Measurements from ENCODE around the gene VPS33B. TPM values are rescaled to one million over a fixed set of nuclear protein-coding genes. Genes with fewer than 3 reads are reported as not detected.

The VPS33B gene
- total and polyA plus RNA-seq, 4 experiments from 2014 or later, result 4.7 to 27.8 (median 19.1) TPM

DNA sequence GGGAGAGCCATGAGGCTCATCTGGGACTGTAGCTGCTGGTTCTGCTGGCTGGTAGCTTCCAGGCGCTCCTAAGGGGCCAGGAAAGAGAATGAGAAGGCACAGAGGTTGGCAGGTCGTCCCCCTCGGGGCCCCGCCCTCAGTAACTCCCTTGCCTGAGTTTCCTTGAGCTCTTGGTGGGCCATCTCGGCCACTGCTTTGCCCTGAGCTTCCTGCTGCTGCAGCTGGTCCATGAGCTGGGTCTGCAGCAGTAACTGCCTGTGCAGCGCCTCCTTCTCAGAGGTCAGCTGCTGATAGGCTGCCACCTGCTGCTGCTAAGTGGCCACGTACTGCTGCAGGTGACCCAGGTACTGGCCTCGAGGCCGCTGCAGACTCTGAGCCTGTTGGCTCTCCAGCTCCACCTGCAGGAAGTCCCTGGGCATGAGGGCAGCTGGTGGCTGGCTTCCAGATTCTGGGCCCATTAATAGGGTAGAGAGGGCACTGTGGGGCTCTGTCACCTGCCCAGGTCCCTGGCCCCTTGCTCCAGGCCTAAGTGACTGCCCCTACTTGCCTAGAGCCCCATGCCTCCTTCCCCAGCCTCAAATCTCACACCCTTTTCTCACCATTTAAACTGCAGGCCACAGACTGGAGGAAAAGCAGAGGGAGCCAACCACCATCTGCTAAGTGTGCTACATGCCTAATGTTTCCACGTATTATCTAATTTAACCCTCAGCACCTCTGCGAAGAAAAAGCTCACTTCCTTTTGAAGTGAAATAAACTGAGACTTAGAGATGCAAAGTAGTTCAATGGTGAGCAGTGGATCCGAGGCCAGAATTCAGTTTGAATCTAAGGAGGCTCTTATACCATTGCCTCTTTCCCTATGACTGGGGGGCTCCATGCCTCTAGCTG, 10.8 kb upstream of the VPS33B start:
- Histone ChIP-seq H3K27me3 (ENCODE audit: insufficient read depth, low read length) (no peaks in the 10 kb centered on the region), H3K27ac (ENCODE audit: low read depth, low read length) (no peak overlapping the region), H3K4me1 (ENCODE audit: insufficient read depth, low read length) (no peaks in the 10 kb centered on the region), H3K36me3 (ENCODE audit: insufficient read depth, low read length) (no peaks in the 10 kb centered on the region), H3K9me3 (ENCODE audit: control insufficient read depth in 1 of 2, low read length in 2 of 2) (no peaks in the 10 kb centered on the region), H3K4me3 (ENCODE audit: low read length in 2 of 2) (no peak overlapping the region)
- ChIA-PET POLR2A (ENCODE audit: partially characterized antibody) (interaction anchor here (1.2 to 1.4 kb wide), 2 partner anchors 11 to 77 kb away, joined by 5 to 6 read pairs; no protein-coding TSS in a partner anchor), CTCF (ENCODE audit: partially characterized antibody) (interaction anchor here (0.6 to 2.6 kb wide), 20 partner anchors 9 to 1771 kb away, joined by 3 to 35 read pairs (median 5); partner anchors contain the start of genes HDDC3, RCCD1, UNC45A and VPS33B)
- no peaks in the 10 kb centered on the region for H3K36me3 Mint-ChIP-seq
- DNase-seq, result peak; percentile 40 to 54 (median 46)
- peaks cover 1 to 13% (median 5%) of the 10 kb centered on the region in 4 donors for H3K4me1 Mint-ChIP-seq
- H3K4me3 Mint-ChIP-seq, result no peak overlapping the region
- H3K27ac Mint-ChIP-seq, result peak overlapping the region in 3 of 7 donors; percentile 49 to 59 (median 50)
- intact Hi-C loops (cut with micrococcal nuclease), result loop anchor here (2.0 kb wide), 1 partner anchor 76 kb away; no protein-coding TSS in a partner anchor
- H3K27me3 Mint-ChIP-seq, result no peaks in the 10 kb centered on the region
- no peaks in the 10 kb centered on the region for H3K9me3 Mint-ChIP-seq

GRCh38 chr15:91031796-91032195, 9.4 kb upstream of the VPS33B start:
- POLR2A ChIA-PET (ENCODE audit: partially characterized antibody), result no interaction called here
- H3K4me3 Mint-ChIP-seq, result no peak overlapping the region

DNA sequence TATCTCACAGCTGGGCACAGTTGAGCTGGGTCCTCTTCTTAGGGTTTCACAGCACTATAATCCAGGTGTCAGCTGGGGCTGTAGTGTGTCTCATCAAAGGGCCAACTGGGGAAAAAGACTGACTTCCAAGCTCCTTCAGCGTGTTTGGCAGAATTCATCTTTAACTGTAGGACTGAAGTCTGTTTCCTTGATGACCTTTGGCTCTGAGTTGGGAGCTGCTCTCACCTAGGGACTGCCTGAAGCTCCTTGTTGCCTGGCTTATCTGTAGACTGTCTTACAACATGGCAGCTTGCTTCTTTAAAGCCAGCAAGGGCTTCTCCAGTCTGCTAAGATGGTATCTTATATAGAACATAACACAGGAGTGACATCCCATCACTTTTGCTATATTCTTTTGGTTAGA, 5.3 kb upstream of the VPS33B start:
- Mint-ChIP-seq H3K9me3 (no peaks in the 10 kb centered on the region), H3K36me3 (no peaks in the 10 kb centered on the region), H3K27me3 (no peaks in the 10 kb centered on the region), H3K4me1 (peaks cover 5 to 10% (median 7%) of the 10 kb centered on the region in 4 donors), H3K4me3 (no peak overlapping the region), H3K27ac (no peak overlapping the region)
- CTCF ChIA-PET (ENCODE audit: partially characterized antibody), result interaction anchor here (1.4 kb wide), 1 partner anchor 22 kb away, joined by 3 read pairs; no protein-coding TSS in a partner anchor
- H3K9me3 ChIP-seq (ENCODE audit: control insufficient read depth in 1 of 2, low read length in 2 of 2), result no peaks in the 10 kb centered on the region
- no peak overlapping the region for H3K4me3 ChIP-seq (ENCODE audit: low read length in 2 of 2)
- POLR2A ChIA-PET (ENCODE audit: partially characterized antibody), result no interaction called here
- H3K4me1 ChIP-seq (ENCODE audit: insufficient read depth, low read length), result peaks cover 9% of the 10 kb centered on the region
- H3K36me3 ChIP-seq (ENCODE audit: insufficient read depth, low read length), result no peaks in the 10 kb centered on the region
- no peak overlapping the region for H3K27ac ChIP-seq (ENCODE audit: low read depth, low read length)
- H3K27me3 ChIP-seq (ENCODE audit: insufficient read depth, low read length), result no peaks in the 10 kb centered on the region
- intact Hi-C loops (cut with micrococcal nuclease), result no loop called here
- DNase-seq, result no peak

More at GRCh38 chr15:91031796-91032195, 9.4 kb upstream of the VPS33B start:
- H3K9me3 ChIP-seq (ENCODE audit: control insufficient read depth in 1 of 2, low read length in 2 of 2), result no peaks in the 10 kb centered on the region
- intact Hi-C loops (cut with micrococcal nuclease), result loop anchor here (2.0 kb wide), 1 partner anchor 75 kb away; no protein-coding TSS in a partner anchor
- DNase-seq, result no peak
- Mint-ChIP-seq H3K9me3 (no peaks in the 10 kb centered on the region), H3K36me3 (no peaks in the 10 kb centered on the region), H3K27ac (no peak overlapping the region), H3K27me3 (no peaks in the 10 kb centered on the region), H3K4me1 (peaks cover 1 to 13% (median 5%) of the 10 kb centered on the region in 4 donors)
- no peaks in the 10 kb centered on the region for H3K36me3 ChIP-seq (ENCODE audit: insufficient read depth, low read length)
- no peak overlapping the region for H3K27ac ChIP-seq (ENCODE audit: low read depth, low read length)
- H3K4me1 ChIP-seq (ENCODE audit: insufficient read depth, low read length), result no peaks in the 10 kb centered on the region
- H3K27me3 ChIP-seq (ENCODE audit: insufficient read depth, low read length), result no peaks in the 10 kb centered on the region
- CTCF ChIA-PET (ENCODE audit: partially characterized antibody), result interaction anchor here (2.3 kb wide), 1 partner anchor 12 kb away, joined by 7 read pairs; no protein-coding TSS in a partner anchor
- H3K4me3 ChIP-seq (ENCODE audit: low read length in 2 of 2), result no peak overlapping the region

- H3K27ac ChIP-seq (ENCODE audit: low read depth, low read length), result no peak overlapping the region
- H3K27me3 ChIP-seq (ENCODE audit: insufficient read depth, low read length), result no peaks in the 10 kb centered on the region
- CTCF ChIA-PET (ENCODE audit: partially characterized antibody), result interaction anchor here (1.3 to 4.0 kb wide), 4 partner anchors 9 to 91 kb away, joined by 3 to 26 read pairs (median 7); partner anchors contain the start of genes HDDC3 and UNC45A
- Mint-ChIP-seq H3K4me1 (peaks cover 21 to 44% (median 32%) of the 10 kb centered on the region in 4 donors), H3K27me3 (no peaks in the 10 kb centered on the region), H3K36me3 (peaks cover 0 to 5% of the 10 kb centered on the region in 2 donors), H3K4me3 (peak overlapping the region in 4 of 8 donors; percentile 15 to 99 (median 44)), H3K9me3 (no peaks in the 10 kb centered on the region), H3K27ac (peak overlapping the region in 4 of 7 donors; percentile 17 to 61 (median 21))
- H3K4me3 ChIP-seq (ENCODE audit: low read length in 2 of 2), result no peak overlapping the region
- H3K9me3 ChIP-seq (ENCODE audit: control insufficient read depth in 1 of 2, low read length in 2 of 2), result no peaks in the 10 kb centered on the region
- POLR2A ChIA-PET (ENCODE audit: partially characterized antibody), result no interaction called here
- intact Hi-C loops (cut with micrococcal nuclease), result loop anchor here (2.0 kb wide), 2 partner anchors 69 to 89 kb away; partner anchors contain the start of genes RCCD1 and UNC45A
- peaks cover 23% of the 10 kb centered on the region for H3K4me1 ChIP-seq (ENCODE audit: insufficient read depth, low read length)
- no peaks in the 10 kb centered on the region for H3K36me3 ChIP-seq (ENCODE audit: insufficient read depth, low read length)
- no peak for DNase-seq
Observed at GRCh38 chr15:91023720-91024119, 1.3 kb upstream of the VPS33B start.

DNA sequence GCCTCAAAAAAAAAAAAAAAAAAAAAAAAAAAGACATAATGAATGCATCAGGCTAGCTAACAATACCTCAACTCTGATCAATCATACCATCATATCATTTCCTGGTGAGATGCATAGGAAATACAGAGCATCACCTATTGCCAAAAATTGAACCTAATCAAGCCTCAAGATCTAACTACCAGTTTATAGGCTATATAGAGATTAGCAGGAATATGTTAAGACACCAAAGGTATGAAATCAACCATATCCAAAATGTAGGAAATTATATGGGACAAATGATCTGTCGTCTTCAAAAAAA, 387 bp upstream of the VPS33B start:
- Histone ChIP-seq H3K9me3 (ENCODE audit: control insufficient read depth in 1 of 2, low read length in 2 of 2) (no peaks in the 10 kb centered on the region), H3K4me1 (ENCODE audit: insufficient read depth, low read length) (peaks cover 31% of the 10 kb centered on the region), H3K27me3 (ENCODE audit: insufficient read depth, low read length) (no peaks in the 10 kb centered on the region), H3K27ac (ENCODE audit: low read depth, low read length) (peak overlapping the region; percentile 83), H3K4me3 (ENCODE audit: low read length in 2 of 2) (peak overlapping the region; percentile 80 to 82), H3K36me3 (ENCODE audit: insufficient read depth, low read length) (peaks cover 1% of the 10 kb centered on the region)
- ChIA-PET POLR2A (ENCODE audit: partially characterized antibody) (interaction anchor here (0.7 to 1.7 kb wide), 8 partner anchors 10 to 1688 kb away, joined by 3 to 5 read pairs (median 4); partner anchors contain the start of genes HDDC3, MAN2A2, POLG and RCCD1), CTCF (ENCODE audit: partially characterized antibody) (interaction anchor here (1.0 to 4.0 kb wide), 7 partner anchors 11 to 121 kb away, joined by 3 to 26 read pairs (median 9); partner anchors contain the start of genes HDDC3 and UNC45A)
- Mint-ChIP-seq H3K4me1 (peaks cover 29 to 53% (median 40%) of the 10 kb centered on the region in 4 donors), H3K27ac (peak overlapping the region; percentile 88 to 98 (median 97)), H3K4me3 (peak overlapping the region; percentile 96 to 99 (median 98)), H3K9me3 (no peaks in the 10 kb centered on the region), H3K27me3 (no peaks in the 10 kb centered on the region), H3K36me3 (peaks cover 3 to 13% of the 10 kb centered on the region in 2 donors)
- DNase-seq, result no peak
- intact Hi-C loops (cut with micrococcal nuclease), result loop anchor here (1.0 to 2.0 kb wide), 3 partner anchors 28 to 88 kb away; partner anchors contain the start of genes PRC1, RCCD1 and UNC45A

DNA sequence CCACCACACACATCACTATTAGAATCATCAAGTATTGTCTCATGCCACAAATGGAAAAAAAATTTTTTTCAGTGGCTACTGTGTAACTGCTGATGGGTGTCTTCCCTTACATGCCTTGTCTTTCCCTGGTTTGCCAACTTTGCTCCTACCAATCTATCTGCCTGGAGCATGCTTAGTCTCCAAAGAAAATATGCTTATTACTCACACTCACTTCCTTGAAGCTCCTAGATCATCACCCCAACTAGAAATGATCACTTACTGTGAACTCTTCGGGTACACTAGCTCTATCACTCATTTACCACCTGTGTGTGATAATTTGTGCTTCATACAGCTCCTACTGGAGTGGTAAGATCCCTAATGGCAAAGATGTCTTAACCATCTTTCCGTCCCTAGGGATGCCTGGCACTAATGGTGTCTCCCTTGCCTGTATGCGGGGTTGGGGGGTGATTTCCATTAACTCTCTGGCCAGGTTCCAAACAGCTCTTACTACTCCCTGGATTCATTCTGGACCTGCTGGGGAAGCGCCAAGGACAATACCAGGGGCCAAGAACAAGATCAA, 799 bp downstream of the VPS33B start:
- intact Hi-C loops (cut with micrococcal nuclease), result loop anchor here (1.0 to 2.0 kb wide), 3 partner anchors 27 to 87 kb away; partner anchors contain the start of genes PRC1, RCCD1 and UNC45A
- peak in 2 of 5 donors; percentile 3 to 6 for DNase-seq
- Mint-ChIP-seq H3K4me1 (peaks cover 31 to 57% (median 42%) of the 10 kb centered on the region in 4 donors), H3K4me3 (peak overlapping the region; percentile 96 to 99 (median 98)), H3K27ac (peak overlapping the region; percentile 88 to 98 (median 97)), H3K27me3 (no peaks in the 10 kb centered on the region), H3K9me3 (no peaks in the 10 kb centered on the region), H3K36me3 (peaks cover 9 to 22% of the 10 kb centered on the region in 2 donors)
- Histone ChIP-seq H3K27me3 (ENCODE audit: insufficient read depth, low read length) (no peaks in the 10 kb centered on the region), H3K4me1 (ENCODE audit: insufficient read depth, low read length) (peaks cover 34% of the 10 kb centered on the region), H3K4me3 (ENCODE audit: low read length in 2 of 2) (peak overlapping the region; percentile 80 to 82), H3K9me3 (ENCODE audit: control insufficient read depth in 1 of 2, low read length in 2 of 2) (no peaks in the 10 kb centered on the region), H3K36me3 (ENCODE audit: insufficient read depth, low read length) (peaks cover 9% of the 10 kb centered on the region), H3K27ac (ENCODE audit: low read depth, low read length) (peak overlapping the region; percentile 83)
- POLR2A ChIA-PET (ENCODE audit: partially characterized antibody), result interaction anchor here (0.7 to 1.7 kb wide), 9 partner anchors 9 to 304 kb away, joined by 3 to 6 read pairs (median 4); partner anchors contain the start of genes BLM, HDDC3, MAN2A2 and PRC1
- CTCF ChIA-PET (ENCODE audit: partially characterized antibody), result interaction anchor here (0.5 to 4.0 kb wide), 9 partner anchors 12 to 289 kb away, joined by 3 to 26 read pairs (median 4); partner anchors contain the start of genes HDDC3, RCCD1 and UNC45A

Measured in CD4-positive, alpha-beta memory T cell (primary cell).